ENCODE results near the gene TMEM181.

Gene TMEM181

DNA sequence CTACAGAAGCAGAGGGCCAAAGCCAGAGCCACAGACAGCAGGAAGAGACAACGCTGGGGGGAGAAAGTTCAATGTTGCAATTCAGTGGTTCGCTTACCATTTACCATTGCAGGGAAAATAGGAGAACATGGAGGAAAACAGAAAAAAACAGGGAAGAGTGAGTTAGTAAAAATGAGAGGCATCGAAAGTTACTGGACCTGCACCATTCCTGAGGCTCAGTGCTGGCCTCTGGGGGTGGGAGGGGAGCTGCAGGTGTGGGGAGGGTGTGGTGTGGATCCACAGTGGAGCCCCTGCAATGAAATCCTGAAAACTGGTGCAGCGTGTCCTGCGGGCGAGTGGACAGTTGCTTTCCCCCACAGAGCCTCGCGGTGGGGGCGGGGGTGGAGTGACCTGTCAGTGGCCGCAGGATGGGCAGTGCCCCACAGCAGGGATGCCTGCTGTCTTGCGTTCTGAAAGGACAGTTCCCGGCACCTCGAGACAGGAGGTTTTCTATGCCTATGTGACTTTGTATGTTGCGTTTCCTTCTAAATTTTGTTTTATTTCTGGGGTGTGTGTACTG, 5.7 kb downstream of the TMEM181 start:
- no peak for DNase-seq

DNA sequence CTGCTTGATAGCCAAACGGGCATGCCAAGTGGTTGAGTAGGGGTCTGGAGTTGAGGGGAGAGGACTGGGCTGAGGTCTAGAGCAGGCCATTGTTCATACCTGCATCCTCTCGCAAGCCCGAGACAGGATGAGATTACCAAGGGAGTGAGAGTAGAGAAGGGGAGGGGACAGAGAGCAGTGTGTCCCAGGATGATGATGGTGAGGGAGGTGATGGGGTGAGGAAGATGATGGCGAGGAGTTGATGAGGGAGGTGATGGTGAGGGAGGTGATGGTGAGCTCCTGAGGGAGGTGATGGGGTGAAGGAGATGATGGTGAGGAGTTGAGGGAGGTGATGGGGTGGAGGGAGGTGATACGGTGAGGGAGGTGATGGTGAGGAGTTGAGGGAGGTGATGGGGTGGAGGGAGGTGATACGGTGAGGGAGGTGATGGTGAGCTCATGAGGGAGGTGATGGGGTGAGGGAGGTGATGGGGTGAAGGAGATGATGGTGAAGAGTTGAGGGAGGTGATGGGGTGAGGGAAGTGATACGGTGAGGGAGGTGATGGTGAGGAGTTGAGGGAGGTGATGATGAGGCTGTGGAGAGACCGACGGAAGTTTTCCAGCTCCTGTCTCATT, 6.4 kb downstream of the TMEM181 start:
- DNase-seq: no peak

DNA sequence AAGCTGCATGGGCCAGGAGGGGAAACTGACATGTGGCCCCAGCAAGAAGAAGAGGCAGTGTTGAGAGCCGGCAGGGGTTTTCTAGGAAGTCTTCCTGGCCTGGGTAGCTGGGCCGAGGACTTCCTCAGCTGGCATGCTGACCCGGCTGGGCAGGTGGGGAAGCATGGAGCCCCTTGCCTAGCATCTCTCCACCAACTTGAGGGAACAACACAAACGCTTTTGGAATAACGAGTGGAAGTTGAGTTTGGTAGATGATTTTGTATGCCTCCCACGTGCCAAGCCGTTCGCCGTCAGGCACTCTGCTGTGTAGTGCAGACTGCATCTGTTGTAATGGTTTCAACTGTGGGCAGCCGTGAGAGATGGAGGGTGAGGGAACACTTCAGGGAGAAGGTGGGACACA, 7.3 kb downstream of the TMEM181 start:
- DNase-seq: no peak

DNA sequence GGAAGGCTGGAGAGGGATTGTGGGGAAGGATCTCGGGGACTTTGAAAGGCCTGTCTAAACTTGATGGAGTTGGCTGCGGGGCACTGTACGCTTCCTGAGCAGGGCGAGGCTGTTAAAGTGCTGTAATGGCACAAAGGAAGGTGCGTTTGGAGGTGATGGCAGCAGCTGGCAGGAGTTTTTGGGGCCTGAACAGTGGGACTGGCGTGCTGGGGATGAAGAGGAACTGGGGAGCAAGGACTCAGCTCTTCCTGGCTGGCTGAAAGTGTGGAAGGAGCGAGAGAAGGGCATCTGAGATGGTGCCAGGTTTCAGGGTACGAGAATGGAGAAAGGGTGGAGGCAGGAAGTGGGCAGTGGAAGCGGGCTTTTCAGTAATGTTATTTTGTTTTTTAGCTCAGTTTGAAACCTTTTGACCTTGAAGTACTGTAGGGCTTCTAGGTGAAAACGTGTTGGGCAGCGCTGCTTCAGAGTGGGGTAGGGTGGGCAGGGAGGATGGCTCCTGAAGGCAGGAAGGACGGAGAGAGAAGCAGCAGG, 8.0 kb downstream of the TMEM181 start:
- no peak for DNase-seq

DNA sequence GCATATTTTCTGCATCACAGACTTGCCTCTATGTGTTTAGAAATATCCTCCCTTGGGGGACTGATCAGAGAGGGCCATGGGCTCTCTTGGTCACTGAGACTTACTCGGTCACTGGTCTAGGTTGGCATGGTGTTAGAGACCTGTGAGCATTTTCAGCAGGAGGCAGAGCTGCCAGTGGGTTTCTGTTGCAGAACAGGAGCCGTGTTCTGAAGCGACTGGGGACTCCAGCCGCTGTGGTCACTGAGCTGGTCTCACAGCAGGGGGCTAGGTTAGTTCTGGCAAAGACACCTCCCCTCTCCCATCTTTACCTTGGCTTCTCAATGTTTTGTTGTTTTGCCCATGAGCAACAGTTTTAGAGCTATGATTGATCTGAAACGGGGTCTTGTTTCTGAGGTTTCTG, 8.7 kb downstream of the TMEM181 start:
- no peak for DNase-seq

DNA sequence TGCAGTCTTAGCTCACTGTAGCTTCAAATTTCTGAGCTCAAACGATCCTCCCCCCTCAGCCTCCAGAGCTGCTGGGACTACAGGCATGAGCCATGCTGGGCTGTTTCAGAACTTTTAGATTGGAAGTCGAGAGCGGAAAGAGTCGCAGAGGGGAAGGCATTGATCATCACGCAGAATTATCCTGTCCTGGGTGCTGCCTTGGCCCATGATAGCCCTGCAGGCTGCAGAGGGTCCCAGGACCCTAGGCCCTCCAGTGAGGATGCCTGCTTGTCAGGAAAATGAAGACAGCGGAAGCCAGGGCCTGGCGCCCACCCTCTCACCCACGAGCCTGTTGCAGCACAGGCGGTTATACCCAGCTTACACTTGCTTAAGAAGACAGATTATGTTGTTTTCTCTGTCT, 9.1 kb downstream of the TMEM181 start:
- DNase-seq: no peak

DNA sequence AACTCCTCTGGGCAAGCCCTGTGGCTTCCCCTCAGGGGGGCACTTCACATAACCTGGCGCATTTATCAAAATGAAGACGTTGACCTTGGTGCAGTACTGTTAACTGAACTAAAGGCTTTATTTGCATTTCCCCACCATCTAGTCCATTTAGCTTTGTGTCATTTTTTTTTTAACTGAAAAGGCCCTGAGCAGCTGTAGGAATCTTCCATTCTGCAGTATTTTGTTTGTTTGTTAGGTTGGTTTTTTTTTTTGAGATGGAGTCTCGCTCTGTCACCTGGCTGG, 10.7 kb downstream of the TMEM181 start:
- DNase-seq: no peak

DNA sequence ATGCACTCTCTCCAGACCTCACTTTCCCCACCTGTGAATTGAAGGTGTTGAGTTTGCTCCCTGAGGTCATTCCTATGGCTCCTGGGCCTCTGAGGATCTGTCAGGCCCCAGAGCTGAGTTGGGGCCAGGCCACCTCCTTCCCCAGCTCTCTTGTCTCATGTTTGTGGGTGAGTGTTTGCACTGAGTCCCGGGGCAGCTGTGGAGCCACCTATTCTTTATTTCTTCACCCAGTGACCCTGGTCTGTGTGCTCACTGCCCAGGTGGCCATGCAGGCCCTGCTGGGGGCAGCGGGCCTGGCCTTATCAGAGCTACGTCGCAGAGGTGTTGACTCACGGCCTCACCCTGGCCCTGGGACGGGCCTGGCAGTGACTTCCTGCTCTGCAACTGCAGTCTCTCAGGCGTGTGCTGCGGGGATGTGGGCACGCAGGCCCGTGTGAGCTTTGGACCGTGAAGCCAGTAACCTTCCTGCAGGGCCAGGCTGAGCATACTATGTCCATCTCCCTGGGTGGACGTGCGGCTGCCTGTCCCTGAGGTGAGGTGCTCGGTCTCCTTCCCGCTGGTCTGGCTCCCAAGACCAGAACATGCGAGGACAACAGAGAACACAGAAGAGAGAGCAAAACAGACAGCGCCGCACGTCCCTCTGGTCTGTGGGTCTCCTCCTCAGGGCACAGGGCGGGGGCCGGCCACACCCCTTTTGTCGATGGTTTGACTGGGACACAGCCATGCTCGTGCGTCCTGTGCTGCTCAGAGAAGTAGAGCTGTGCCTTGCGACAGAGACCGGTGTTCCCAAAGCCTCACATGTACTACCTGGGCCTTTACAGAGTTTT, 12.1 kb downstream of the TMEM181 start:
- peak; percentile 55 for DNase-seq

DNA sequence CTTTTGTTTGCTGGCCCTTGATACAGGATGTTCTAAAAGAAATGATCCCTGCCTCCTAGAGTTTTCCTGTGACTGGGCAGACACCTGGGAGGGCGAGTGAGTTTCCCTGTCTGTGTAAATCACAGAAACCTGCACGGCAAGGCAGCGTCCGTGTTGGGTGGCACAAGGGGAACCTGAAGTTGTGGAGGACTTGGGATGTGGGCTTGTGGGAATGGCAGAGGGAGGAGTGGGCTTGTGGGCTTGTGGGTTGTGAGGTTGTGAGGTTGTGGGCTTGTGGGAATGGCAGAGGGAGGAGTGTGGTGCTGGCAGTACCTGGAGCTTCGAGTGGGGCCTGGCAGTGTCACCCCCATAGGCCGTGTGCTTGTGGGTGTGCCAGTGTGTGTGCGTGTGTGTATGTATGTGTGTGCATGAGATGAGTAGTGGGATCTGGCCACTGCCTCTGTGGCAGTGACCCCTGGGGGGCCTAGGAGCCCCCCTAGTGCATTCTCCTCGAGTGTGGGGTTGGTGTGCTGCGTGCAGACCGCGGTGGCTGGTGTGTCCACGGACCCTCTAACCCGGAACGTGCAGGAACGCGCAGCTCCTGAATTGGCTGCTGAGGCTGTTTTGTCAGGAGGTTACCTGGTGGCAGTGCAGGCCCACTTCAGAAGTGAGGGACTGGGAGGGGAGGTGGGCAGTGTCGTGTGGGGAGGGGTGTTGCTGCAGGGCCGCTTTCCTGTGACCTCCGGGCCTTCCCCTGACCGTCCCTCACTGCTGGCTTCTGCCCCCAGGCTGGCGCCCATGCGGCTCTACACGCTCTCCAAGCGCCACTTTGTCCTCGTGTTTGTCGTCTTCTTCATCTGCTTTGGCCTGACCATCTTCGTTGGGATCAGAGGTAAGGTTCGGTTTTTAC, 13.0 kb downstream of the TMEM181 start:
- no peak for DNase-seq

DNA sequence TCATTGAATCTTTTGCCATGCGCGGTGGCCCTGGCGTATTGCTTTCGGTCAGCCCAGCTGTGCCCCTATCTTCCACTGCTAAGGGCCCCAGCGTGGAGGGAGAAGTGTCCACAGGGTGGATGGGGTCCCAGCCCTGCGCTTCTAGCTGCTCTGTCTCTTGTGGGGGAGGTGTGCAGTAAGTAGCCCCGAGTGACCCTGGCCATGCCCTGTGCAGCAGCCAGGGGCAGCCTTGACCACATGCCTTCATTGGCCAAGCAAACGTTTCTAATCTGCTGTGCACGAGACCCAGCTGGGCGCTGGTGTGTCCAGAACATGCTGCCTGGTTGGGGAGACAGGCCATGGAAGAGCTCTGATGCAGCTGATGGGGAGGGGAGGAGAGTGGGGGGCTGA, 13.6 kb downstream of the TMEM181 start:
- DNase-seq: no peak

DNA sequence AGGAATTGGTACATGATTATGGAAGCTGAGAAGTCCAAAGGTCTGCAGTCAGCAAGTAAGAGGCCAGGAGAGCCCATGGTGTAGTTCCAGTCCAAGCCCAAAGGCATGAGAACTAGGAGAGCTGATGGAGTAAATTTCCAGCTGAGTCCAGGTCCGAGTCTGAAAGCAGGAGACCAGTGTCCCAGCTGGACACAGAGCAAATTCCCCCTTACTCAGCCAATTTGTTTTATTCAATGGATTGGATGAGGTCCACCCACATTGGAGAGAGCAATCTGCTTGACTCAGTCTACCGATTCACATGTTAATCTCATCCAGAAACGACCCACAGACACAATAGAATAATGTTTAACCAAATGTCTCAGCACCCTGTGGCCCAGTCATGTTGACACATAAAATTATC, 14.9 kb downstream of the TMEM181 start:
- no peak for DNase-seq

DNA sequence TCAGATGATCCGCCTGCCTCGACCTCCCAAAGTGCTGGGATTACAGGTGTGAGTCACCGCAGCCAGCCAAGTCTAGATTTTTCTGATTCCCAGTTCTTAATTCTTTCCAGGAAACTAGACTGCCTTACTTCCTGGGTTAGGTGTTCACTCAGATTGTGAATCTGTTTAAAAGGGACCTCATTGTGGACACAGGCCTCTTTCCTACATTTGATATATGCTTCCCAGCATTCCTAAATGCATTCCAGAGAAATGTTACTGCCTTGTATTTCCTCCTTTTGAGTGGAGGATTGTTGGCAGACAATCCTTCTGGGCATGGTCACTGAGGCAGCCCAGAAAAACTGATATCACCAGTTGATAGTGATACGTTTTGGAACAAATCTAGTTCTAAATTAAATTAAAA, 15.7 kb downstream of the TMEM181 start:
- no peak for DNase-seq

DNA sequence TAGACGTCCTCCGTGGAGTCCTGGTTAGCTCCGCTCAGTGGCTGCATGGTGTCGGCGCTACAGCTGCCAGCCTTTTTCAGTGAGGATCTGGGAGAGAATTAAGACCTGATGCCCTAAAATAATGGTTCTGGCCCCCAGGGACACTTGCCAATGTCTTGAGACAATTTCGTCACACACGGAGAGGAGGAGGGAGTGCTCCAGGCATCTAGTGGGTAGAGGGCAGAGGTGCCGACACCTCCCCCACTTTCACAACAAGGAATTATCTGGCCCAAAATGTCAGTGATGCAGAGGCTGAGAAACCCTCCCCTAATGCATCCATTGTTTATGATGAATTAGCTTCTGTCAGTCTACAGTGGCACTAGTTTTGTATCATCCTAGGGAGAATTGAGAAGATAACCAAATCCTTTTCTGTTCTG, 24.4 kb downstream of the TMEM181 start:
- DNase-seq: no peak

DNA sequence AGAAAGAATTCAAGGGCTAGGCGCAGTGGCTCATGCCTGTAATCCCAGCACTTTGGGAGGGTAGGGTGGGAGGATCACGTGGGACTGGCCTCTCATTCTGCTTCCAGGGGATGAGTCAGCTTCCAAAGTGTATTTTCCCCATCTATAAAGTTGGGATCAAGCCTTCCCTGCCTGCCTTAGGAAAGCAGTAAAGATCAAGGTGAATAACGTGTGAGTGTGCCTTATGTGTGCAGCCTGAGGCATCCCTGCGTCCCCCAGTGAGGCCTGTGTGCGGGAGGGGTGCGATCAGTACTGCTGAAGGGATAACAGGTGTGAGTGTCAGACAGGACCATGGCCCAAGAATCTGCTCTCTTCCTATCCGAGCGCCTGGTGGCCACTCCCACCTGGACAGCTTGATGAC, 26.8 kb downstream of the TMEM181 start:
- DNase-seq: no peak

DNA sequence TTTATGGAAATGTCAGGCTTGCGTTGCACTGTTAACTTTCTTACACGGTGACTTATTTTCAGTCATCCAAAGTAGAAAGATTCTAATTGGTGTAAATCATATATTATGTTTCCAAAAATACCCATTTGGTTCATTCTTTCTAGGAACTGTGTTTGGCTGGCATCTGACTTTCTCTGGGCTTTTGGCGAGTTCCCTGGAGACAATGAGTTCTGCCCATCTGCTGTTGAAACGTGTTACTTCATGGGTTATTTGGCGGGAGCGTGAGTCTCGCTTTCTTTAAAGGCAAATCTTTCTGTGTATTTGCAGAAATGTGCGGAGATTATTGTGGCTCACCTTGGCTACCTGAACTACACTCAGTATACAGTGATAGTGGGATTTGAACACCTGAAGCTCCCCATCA, 29.5 kb downstream of the TMEM181 start:
- DNase-seq: no peak

DNA sequence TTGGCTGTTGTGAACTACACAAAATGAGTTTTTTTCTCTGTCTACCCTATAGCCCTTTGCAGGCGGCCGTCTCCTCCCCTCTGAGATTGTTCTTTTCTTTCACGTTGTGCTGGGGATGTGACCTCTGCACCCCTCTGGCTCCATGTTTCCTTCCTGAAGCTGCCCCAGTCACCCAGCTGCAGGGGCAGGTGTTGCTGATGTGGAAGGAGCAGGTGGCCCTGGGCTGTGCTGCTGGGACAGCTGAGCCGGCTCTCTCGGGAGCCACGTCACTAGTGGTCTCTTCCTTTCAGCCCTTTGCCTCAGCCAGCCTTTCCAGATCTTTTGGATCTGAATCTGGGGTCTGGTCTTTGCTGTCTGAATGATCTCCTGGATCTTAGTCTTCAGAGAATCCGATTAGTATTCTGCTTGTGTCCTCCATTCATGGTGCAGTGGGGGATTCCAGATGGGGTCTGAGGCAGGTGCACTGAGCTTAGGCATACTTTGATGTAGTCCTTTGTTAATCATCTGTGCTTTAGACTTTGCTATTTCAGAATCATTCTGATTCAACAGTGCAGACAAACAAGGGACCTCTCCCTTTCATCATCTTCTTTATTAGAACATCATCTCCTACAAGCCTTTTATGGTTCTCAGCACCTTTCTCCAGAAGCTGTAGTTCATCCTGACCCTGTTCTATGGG, 31.4 kb downstream of the TMEM181 start:
- DNase-seq: no peak

DNA sequence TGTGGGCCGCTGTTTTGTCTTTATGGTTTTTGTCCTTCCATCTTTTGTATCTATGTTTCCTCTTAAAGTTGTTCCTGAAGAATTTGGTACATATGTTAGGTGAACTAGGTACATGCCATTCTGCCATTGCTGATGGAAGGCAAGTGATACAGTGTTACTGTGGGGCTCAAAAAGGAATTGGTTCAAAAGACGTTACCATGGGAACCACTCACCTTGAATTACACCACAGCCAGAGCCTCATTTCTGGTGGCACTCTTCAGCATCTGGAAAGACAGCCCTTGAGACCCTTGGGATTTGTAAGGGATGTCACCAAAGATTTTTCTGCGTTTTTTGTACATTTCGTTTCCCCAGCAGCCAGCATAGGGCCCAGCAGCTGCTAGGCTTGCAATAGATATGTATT, 31.9 kb downstream of the TMEM181 start:
- DNase-seq: no peak

DNA sequence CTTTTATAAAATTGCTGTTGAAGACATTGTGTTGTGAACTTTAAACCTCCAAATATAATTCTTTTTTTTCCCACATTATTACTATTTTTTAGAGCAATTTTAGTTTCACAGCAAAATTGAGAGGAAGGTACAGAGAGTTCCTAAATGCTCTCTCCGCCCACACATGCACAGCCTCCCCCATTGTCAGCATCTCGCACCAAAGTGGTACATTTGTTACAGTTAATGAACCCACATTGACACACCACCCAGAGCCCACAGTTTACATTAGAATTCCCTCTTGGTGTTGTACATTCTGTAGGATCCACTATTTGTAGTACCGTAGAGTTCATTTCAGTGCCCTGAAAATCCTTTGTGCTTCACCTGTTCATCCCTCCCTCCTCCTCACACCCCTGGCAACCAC, 33.8 kb downstream of the TMEM181 start:
- no peak for DNase-seq

DNA sequence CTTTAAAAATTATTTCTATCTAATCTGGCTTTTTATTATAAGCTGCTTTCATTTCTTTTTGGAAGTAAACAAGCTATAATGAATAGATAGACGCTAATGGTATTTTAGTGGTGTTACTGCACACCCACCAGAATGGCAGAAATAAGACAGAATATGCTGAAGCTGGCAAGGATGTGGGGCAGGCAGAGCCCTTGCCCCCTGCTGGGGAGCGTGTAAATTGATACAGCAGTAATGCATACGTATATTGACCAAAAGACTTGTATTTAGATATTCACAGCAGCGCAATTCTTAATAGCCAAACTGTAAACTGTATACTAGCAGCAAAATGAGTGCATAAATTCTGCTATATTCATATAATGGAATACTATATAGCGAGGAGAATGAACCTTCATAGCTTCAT, 35.3 kb downstream of the TMEM181 start:
- DNase-seq: peak; percentile 38

DNA sequence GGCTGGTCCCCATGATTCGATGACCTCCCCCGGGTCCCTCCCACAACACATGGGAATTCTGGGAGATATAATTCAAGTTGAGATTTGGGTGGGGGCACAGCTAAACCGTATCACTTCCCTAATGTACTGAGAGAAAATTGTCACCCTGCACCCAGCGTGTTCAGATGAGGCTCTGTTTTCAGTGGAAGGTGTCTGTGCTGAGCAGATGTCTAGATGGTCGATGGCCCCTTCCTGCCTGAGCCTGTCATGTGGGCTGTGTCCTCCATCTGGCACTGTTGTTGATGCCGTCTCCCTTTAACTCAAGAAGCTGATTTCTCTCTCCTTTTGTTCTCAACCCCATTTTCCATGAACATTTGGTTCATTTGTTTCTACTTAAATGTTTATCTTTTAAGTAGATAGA, 37.0 kb downstream of the TMEM181 start:
- DNase-seq: no peak

DNA sequence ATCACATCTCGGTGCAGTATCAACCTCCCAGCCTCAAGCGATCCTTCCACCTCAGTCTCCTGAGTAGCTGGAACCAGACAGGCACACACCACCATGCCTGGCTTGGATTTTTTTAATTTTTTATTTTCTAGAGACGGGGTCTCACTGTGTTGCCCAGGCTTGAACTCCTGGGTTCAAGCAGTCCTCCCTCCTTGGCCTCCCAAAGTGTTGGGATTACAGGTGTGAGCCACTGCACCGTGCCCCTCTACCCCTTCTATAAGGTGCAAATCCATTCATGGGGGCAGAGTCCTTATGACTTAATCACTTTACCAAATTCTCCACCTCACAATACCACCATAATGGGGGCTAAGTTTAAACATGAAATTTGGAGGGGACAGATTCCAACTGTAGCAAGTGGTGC, 37.7 kb downstream of the TMEM181 start:
- DNase-seq: no peak

DNA sequence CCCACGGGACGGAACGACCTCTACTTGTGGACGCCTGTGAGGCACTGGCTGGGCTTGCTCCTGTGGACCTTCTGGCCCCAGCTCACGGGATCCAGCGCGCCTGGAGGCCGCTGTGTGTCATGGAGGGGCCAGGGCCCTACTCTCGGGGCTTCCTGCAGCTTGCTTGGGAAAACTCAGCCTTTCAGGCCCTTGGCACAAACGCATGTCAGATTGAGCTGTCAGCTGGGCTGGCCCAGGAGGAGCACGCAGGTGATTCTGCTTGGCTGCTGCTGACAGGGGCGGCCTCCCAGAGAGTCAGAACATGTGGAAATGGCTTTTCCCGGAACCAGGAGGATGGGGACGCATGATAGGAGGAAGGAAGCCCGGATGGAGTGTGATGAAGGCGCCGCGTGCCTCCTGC, 39.7 kb downstream of the TMEM181 start:
- no peak for DNase-seq

Data from hematopoietic multipotent progenitor cell treated with erythropoietin and hydrocortisone succinate and interleukin-3 and kit ligand, for 8 days (in vitro differentiated cells).